HG03565 (cell line): ENCODE data around the gene GKN2.
"Not testable (repeated sequence)": the region's sequence is repeated elsewhere in the genome, so short reads cannot be mapped to it uniquely, and the experiment has no call there.

ENCODE experiments used
- ATAC-seq: cut with Tn5 transposase; IDR thresholded peaks from one replicate; pipeline ENCODE4 v1.9.1; 2021; ENCODE audit warnings: mild to moderate bottlenecking, moderate library complexity; ENCODE audit not compliant: unreplicated experiment

The GKN2 gene

GRCh38 chr2:68961380-68961779 is 8.7 kb upstream of the GKN2 start:
- ATAC-seq, result no peak

- ATAC-seq, result no peak
Observed at GRCh38 chr2:68959001-68959400, 6.3 kb upstream of the GKN2 start.

GRCh38 chr2:68955432-68955831 is 2.7 kb upstream of the GKN2 start:
- not testable (repeated sequence) for ATAC-seq

- ATAC-seq, result no peak
Observed at GRCh38 chr2:68951899-68952298, 794 bp downstream of the GKN2 start.

GRCh38 chr2:68948710-68949109 is 4.0 kb downstream of the GKN2 start:
- ATAC-seq, result no peak

- ATAC-seq, result no peak
Observed at GRCh38 chr2:68946117-68946516, 6.6 kb downstream of the GKN2 start.

- no peak for ATAC-seq
Observed at GRCh38 chr2:68943581-68944568, 8.8 kb downstream of the GKN2 start.

GRCh38 chr2:68942827-68943226 is 9.9 kb downstream of the GKN2 start:
- ATAC-seq, result no peak

- no peak for ATAC-seq
Observed at GRCh38 chr2:68940369-68940768, 12.3 kb downstream of the GKN2 start.

GRCh38 chr2:68939962-68940361 is 12.7 kb downstream of the GKN2 start:
- no peak for ATAC-seq

- no peak for ATAC-seq
Observed at GRCh38 chr2:68938938-68939337, 13.8 kb downstream of the GKN2 start.

GRCh38 chr2:68937346-68938055 is 15.2 kb downstream of the GKN2 start:
- no peak for ATAC-seq

GRCh38 chr2:68936889-68937288 is 15.8 kb downstream of the GKN2 start:
- no peak for ATAC-seq

GRCh38 chr2:68936427-68936826 is 16.3 kb downstream of the GKN2 start:
- no peak for ATAC-seq

GRCh38 chr2:68935471-68935870 is 17.2 kb downstream of the GKN2 start:
- ATAC-seq, result no peak

GRCh38 chr2:68934021-68934420 is 18.7 kb downstream of the GKN2 start:
- ATAC-seq, result no peak

GRCh38 chr2:68932402-68932801 is 20.3 kb downstream of the GKN2 start:
- ATAC-seq, result no peak

GRCh38 chr2:68931799-68932198 is 20.9 kb downstream of the GKN2 start:
- no peak for ATAC-seq

GRCh38 chr2:68931149-68931711 is 21.5 kb downstream of the GKN2 start:
- no peak for ATAC-seq

GRCh38 chr2:68926796-68927195 is 25.9 kb downstream of the GKN2 start:
- ATAC-seq, result no peak

GRCh38 chr2:68925295-68925896 is 27.3 kb downstream of the GKN2 start:
- ATAC-seq, result no peak
